Tibial nerve (tissue), 4 donors: ENCODE results near the gene PIGN. TPM values are rescaled to one million over a fixed set of nuclear protein-coding genes. Genes with fewer than 3 reads are reported as not detected.
A peak's percentile ranks its signal among the peaks of the same experiment; 100 is the strongest.

ENCODE experiments used
- DNase-seq, 2 donors: peaks; one replicate each; pipeline ENCODE4 v3.0.0-alpha.2; 2019; ENCODE audit warnings: low spot score in 2 of 2
- H3K27ac ChIP-seq, 4 donors: fragments of 200-600 bp; sonication (generic) in 3 of 4; one replicate each; pipeline ENCODE4 v1.5.1; 2017 to 2019; ENCODE audit warnings: mild to moderate bottlenecking in 1 of 4
- H3K27me3 ChIP-seq, 2 donors: fragments of 200-600 bp; sonication (generic) in 1 of 2; one replicate each; pipeline versions ENCODE4 v1.5.1 to v1.6.0; 2017 to 2019
- H3K36me3 ChIP-seq, 3 donors: fragments of 200-600 bp; sonication (generic); one replicate each; pipeline ENCODE4 v1.5.1; 2018 to 2019
- H3K4me1 ChIP-seq, 4 donors: fragments of 200-600 bp; sonication (generic) in 3 of 4; one replicate each; pipeline ENCODE4 v1.5.1; 2017 to 2019
- H3K4me3 ChIP-seq, 4 donors: fragments of 200-600 bp; sonication (generic) in 3 of 4; one replicate each; pipeline ENCODE4 v1.5.1; 2017 to 2019; ENCODE audit warnings: mild to moderate bottlenecking in 1 of 4, moderate library complexity in 1 of 4
- H3K9me3 ChIP-seq, 4 donors: fragments of 200-600 bp; sonication (generic) in 3 of 4; one replicate each; pipeline ENCODE4 v1.5.1; 2017 to 2019
- CTCF ChIP-seq, 5 experiments: fragments of 200-600 bp in 3 of 5; fragments of 450-650 bp in 2 of 5; sonication (generic) in 3 of 5; IDR thresholded peaks; one replicate each; pipeline ENCODE4 v1.5.1; 2016 to 2019; ENCODE audit warnings: antibody characterized with exemption in 5 of 5, mild to moderate bottlenecking in 3 of 5, moderate library complexity in 2 of 5
- EP300 ChIP-seq, 2 donors: sonication (generic); formaldehyde crosslinking; IDR thresholded peaks; one replicate each; pipeline ENCODE4 v1.6.1; 2017; ENCODE audit warnings: antibody characterized with exemption in 2 of 2, mild to moderate bottlenecking in 1 of 2
- POLR2A ChIP-seq, 2 donors: fragments of 450-650 bp; IDR thresholded peaks; one replicate each; pipeline ENCODE4 v1.6.1; 2017; ENCODE audit warnings: antibody characterized with exemption in 2 of 2, mild to moderate bottlenecking in 2 of 2, moderate library complexity in 2 of 2
- WGBS, 2 donors: methylation state at CpG; one replicate each; pipeline ENCODE4 v1.1.5; 2018; 5-methylcytosine and 5-hydroxymethylcytosine counted together
- total RNA-seq, 4 donors: library from RNA; depleted of rRNA; stranded (reverse); fragments of >200 nt; gene quantifications; one replicate each; pipeline ENCODE4 v1.1.0, GENCODE V29; 2016

Gene PIGN
- total RNA-seq, 4 donors from 2014 or later = 24.9 to 40.0 (median 32.5) TPM

DNA sequence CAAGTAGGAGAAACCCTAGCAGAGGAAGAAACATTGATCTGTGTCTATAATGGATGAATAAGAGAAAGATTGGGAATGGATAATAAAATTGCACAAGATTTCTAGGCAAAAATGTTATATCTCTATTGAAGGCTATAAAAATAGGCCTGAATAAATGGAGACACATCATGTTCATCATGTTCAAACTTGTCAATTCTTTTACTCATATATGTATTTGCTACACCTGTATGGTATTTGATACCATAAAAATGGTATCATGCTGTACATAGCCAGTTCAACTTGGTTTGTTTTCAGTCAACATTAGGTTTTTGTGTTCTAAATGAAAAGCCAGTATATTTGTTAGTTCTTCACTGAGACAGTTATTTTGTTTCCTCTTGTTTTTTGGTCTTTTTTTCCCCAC, 161.9 kb downstream of the PIGN start:
- H3K4me3 ChIP-seq = no peak overlapping the region
- TF ChIP-seq POLR2A (IDR thresholded peaks at IDR 0.05) = no peak
- TF ChIP-seq CTCF (IDR thresholded peaks at IDR 0.05) = no peak
- TF ChIP-seq EP300 (IDR thresholded peaks at IDR 0.05) = no peak
- DNase-seq = no peak
- no peaks in the 10 kb centered on the region for H3K27me3 ChIP-seq
- no peaks in the 10 kb centered on the region for H3K9me3 ChIP-seq
- H3K36me3 ChIP-seq = no peaks in the 10 kb centered on the region
- H3K27ac ChIP-seq = no peak overlapping the region
- H3K4me1 ChIP-seq = no peaks in the 10 kb centered on the region

DNA sequence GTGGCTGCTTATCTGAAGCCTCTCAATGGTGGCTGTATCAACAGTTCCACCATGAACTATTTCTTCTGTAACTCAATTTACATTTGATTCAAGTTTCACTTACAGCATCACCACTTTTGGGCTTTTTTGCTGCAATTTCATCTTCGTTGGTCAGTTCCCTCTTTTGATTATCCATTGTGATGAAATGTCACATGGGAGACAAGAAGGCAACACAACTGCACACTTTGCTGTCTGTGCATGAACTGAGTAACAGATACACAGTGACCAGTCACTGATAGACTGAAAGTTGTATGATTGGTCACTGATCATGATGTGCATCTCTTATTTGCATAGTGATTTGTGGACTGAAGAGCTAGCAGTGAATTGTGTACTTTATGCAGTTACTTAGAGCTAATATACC, 163.3 kb downstream of the PIGN start:
- WGBS, 2 donors = 56 to 78% methylated on average over 1 of the region's 1 CpG

DNA sequence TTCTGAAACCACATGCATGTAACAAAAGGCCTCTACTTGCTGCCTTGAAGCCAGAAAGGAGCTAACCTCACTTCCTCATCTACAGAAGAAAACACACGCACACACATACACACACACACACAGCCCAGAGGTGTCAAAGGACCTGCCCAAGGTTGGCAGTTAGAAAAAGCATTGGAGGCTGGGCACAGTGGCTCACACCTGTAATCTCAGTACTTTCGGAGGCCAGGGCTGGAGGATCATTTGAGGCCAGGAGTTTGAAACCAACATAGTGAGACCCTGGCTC, 168.2 kb downstream of the PIGN start:
- no peak for TF ChIP-seq EP300 (IDR thresholded peaks at IDR 0.05)
- no peak for TF ChIP-seq POLR2A (IDR thresholded peaks at IDR 0.05)
- no peak for TF ChIP-seq CTCF (IDR thresholded peaks at IDR 0.05)
- Histone ChIP-seq H3K27ac (no peak overlapping the region), H3K4me3 (no peak overlapping the region), H3K36me3 (no peaks in the 10 kb centered on the region), H3K27me3 (no peaks in the 10 kb centered on the region), H3K4me1 (peaks cover 0 to 9% (median 0%) of the 10 kb centered on the region in 4 donors), H3K9me3 (no peaks in the 10 kb centered on the region)
- 35 to 45% methylated on average over 2 of the region's 2 CpGs for WGBS, 2 donors
- DNase-seq = no peak

More for the DNA sequence above, 163.3 kb downstream of the PIGN start:
- Histone ChIP-seq H3K27ac (no peak overlapping the region), H3K9me3 (no peaks in the 10 kb centered on the region), H3K27me3 (no peaks in the 10 kb centered on the region), H3K4me1 (peaks cover 0 to 1% (median 0%) of the 10 kb centered on the region in 4 donors), H3K36me3 (no peaks in the 10 kb centered on the region), H3K4me3 (no peak overlapping the region)
- TF ChIP-seq POLR2A (IDR thresholded peaks at IDR 0.05) (no peak), EP300 (IDR thresholded peaks at IDR 0.05) (no peak), CTCF (IDR thresholded peaks at IDR 0.05) (no peak)
- DNase-seq = no peak

- no peaks in the 10 kb centered on the region for H3K27me3 ChIP-seq
- peak overlapping the region in 2 of 4 donors; percentile 23 to 57 for H3K27ac ChIP-seq
- 53% methylated on average over 9 of the region's 9 CpGs for WGBS, 2 donors
- no peaks in the 10 kb centered on the region for H3K36me3 ChIP-seq
- no peak for TF ChIP-seq POLR2A (IDR thresholded peaks at IDR 0.05)
- TF ChIP-seq EP300 (IDR thresholded peaks at IDR 0.05) = no peak
- TF ChIP-seq CTCF (IDR thresholded peaks at IDR 0.05) = no peak
- peaks cover 0 to 9% (median 0%) of the 10 kb centered on the region in 4 donors for H3K4me1 ChIP-seq
- no peak overlapping the region for H3K4me3 ChIP-seq
- H3K9me3 ChIP-seq = no peaks in the 10 kb centered on the region
- peak; percentile 23 to 42 for DNase-seq
These were observed 168.7 kb downstream of the PIGN start for GRCh38 chr18:62018034-62018758.

DNA sequence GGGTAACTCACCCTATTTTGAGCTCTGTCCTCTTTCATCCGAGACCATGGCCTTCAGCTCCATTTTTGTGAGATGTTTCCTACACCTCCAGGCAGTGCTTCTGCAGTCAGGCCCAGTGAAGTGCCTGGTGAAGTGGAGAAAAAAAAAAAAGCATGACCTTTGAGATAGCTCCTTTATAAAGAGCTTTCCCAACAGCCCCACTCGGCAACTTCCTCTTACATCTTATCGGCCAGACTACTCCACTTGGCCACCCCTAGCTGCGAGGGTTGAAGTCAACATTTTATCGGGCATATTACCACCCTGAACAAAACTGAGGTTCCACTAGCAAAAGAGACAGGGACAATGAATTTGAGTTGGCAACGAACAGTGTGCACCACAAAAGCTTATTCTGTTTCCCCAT, 169.2 kb downstream of the PIGN start:
- DNase-seq = no peak
- H3K27me3 ChIP-seq = no peaks in the 10 kb centered on the region
- H3K9me3 ChIP-seq = no peaks in the 10 kb centered on the region
- H3K36me3 ChIP-seq = no peaks in the 10 kb centered on the region
- H3K4me1 ChIP-seq = peaks cover 0 to 9% (median 0%) of the 10 kb centered on the region in 4 donors
- H3K4me3 ChIP-seq = no peak overlapping the region
- TF ChIP-seq EP300 (IDR thresholded peaks at IDR 0.05) = no peak
- WGBS, 2 donors = 39 to 44% methylated on average over 6 of the region's 6 CpGs
- peak overlapping the region in 3 of 4 donors; percentile 18 to 57 (median 23) for H3K27ac ChIP-seq
